ENCODE data around the gene NUCKS1. TPM values are rescaled to one million over a fixed set of nuclear protein-coding genes. Genes with fewer than 3 reads are reported as not detected.

The NUCKS1 gene
- total and polyA plus RNA-seq, 2 of the 8 experiments (the other 6 are each of a cell fraction or from before 2014, with no cell fraction given): 126 to 461 TPM

DNA sequence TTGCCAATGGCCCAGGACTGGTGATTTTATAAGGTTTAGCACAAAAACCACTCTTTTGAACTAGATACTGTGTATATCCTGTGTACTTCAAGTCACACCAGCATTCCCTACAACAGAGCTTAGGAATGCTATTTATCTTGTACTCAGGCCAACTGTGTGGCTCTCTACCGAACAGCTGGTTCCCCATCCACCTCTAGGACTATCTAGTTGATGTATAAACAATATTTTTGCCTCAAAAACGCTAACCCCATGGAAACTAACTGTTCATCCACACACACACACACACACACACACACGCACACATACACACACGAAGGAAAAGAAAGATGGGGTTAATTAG, 41.0 kb downstream of the NUCKS1 start:
- Histone ChIP-seq H3K18ac (ENCODE audit: extremely low read depth, low read length) (no peak overlapping the region), H3K23me2 (ENCODE audit: low read depth, low read length) (peaks cover 2% of the 10 kb centered on the region; the same call in 1 of the 2 replicates), H2BK12ac (ENCODE audit: low read depth, low read length) (no peak overlapping the region), H3K9ac (replicated peaks in 1 of 4; ENCODE audit: extremely low read depth in 1 of 4, low read depth in 3 of 4, low read length in 3 of 4) (no peak overlapping the region), H2BK5ac (ENCODE audit: low read depth, low read length) (no peak overlapping the region), H3K27me3 (replicated peaks in 1 of 4; ENCODE audit: control insufficient read depth in 3 of 4, extremely low read depth in 1 of 4, insufficient read depth in 3 of 4, low read length in 3 of 4) (no peaks in the 10 kb centered on the region), H3K9me3 (ENCODE audit: insufficient read depth in 2 of 2, low read depth in 1 of 2, low read length in 1 of 2) (no peaks in the 10 kb centered on the region), H2BK15ac (ENCODE audit: low read length) (no peak overlapping the region), H3K79me2 (ENCODE audit: control insufficient read depth in 1 of 2, insufficient read depth in 2 of 2, low read length in 2 of 2) (no peaks in the 10 kb centered on the region), H3K4me1 (replicated peaks in 1 of 4; ENCODE audit: control insufficient read depth in 3 of 4, insufficient read depth in 4 of 4, low read length in 3 of 4) (peaks cover 0 to 3% (median 0%) of the 10 kb centered on the region in 4 experiments; a peak in 1 of 7 replicates), H3K4me3 (ENCODE audit: extremely low read depth in 1 of 4, insufficient read depth in 2 of 4, low read depth in 3 of 4, low read length in 4 of 4) (no peak overlapping the region), H2BK20ac (ENCODE audit: low read length) (no peak overlapping the region), H3K23ac (ENCODE audit: insufficient read length) (no peak overlapping the region), H3K36me3 (ENCODE audit: control insufficient read depth in 2 of 4, insufficient read depth in 4 of 4, low read length in 3 of 4) (peaks cover 0 to 6% (median 1%) of the 10 kb centered on the region in 4 experiments; a peak in 3 of 8 replicates), H3K14ac (ENCODE audit: insufficient read length) (no peak overlapping the region), H3K4ac (replicated peaks; ENCODE audit: insufficient read length, low read depth, low read length) (no peak overlapping the region), H2BK120ac (replicated peaks; ENCODE audit: low read depth, low read length) (no peak overlapping the region), H4K20me1 (replicated peaks in 1 of 2; ENCODE audit: control insufficient read depth in 1 of 2, insufficient read depth in 2 of 2, low read length in 2 of 2) (peaks cover 0 to 4% of the 10 kb centered on the region in 2 experiments), H4K91ac (replicated peaks; ENCODE audit: insufficient read length, low read length) (no peak overlapping the region), H2AFZ (ENCODE audit: low read length) (no peak overlapping the region), H4K8ac (ENCODE audit: extremely low read depth, insufficient read depth, low read length) (no peak overlapping the region), H2AK5ac (ENCODE audit: low read depth, low read length) (no peak overlapping the region), H4K5ac (ENCODE audit: insufficient read length, low read depth, low read length) (no peak overlapping the region), H3K56ac (replicated peaks; ENCODE audit: insufficient read length, low read depth, low read length) (no peak overlapping the region), H3K4me2 (ENCODE audit: insufficient read depth in 1 of 2, low read depth in 2 of 2, low read length in 2 of 2) (no peak overlapping the region), H3K27ac (ENCODE audit: low read depth, low read length) (no peak overlapping the region), H3K79me1 (ENCODE audit: low read depth, low read length) (no peaks in the 10 kb centered on the region)
- WGBS, 2 experiments (ENCODE audit: extremely low coverage in 1 of 2, insufficient coverage in 1 of 2, insufficient read length in 1 of 2, insufficient replicate concordance in 2 of 2, low coverage in 1 of 2, low lambda C conversion rate in 2 of 2, missing lambda C conversion rate in 1 of 2): 78% methylated on average over 4 of the region's 4 CpGs; no CpG with 5 or more reads in 1 of the 2 experiments
- FAIRE-seq (no peak), DNase-seq (ENCODE audit: low read depth in 1 of 2, low spot score in 2 of 2) (no peak)
- CTCF ChIA-PET (ENCODE audit: partially characterized antibody): interaction anchor here (0.8 to 16.4 kb wide), 15 partner anchors 7 to 276 kb away, joined by 3 to 856 read pairs (median 8); partner anchors contain the start of genes ELK4 and SLC45A3
- POLR2A ChIA-PET (ENCODE audit: partially characterized antibody): interaction anchor here (0.6 to 17.3 kb wide), 12 partner anchors 8 to 961 kb away, joined by 3 to 241 read pairs (median 4); partner anchors contain the start of gene SLC45A3
- TF ChIP-seq ASH2L (IDR thresholded peaks at IDR 0.05; ENCODE audit: low read length) (no peak), CHD2 (IDR thresholded peaks at IDR 0.05; ENCODE audit: low read length) (no peak), CBX5 (IDR thresholded peaks at IDR 0.05; ENCODE audit: low read depth, low read length) (no peak), GTF2F1 (IDR thresholded peaks at IDR 0.05; ENCODE audit: borderline replicate concordance, low read depth, low read length) (no peak), SRF (IDR thresholded peaks at IDR 0.05; ENCODE audit: low read depth, low read length) (no peak), TAF1 (IDR thresholded peaks at IDR 0.05; ENCODE audit: low read depth, low read length) (no peak), SP4 (IDR thresholded peaks at IDR 0.05; ENCODE audit: low read length) (no peak), SAP30 (IDR thresholded peaks at IDR 0.05; ENCODE audit: insufficient read depth, insufficient replicate concordance, low read length) (no peak), RAD21 (IDR thresholded peaks at IDR 0.05 in 1 of 2, conservative IDR thresholded peaks at IDR 0.05 in 1 of 2; ENCODE audit: low read depth in 2 of 2, low read length in 2 of 2) (no peak), KDM5A (IDR thresholded peaks at IDR 0.05; ENCODE audit: low read length) (no peak), CHD1 (IDR thresholded peaks at IDR 0.05; ENCODE audit: low read depth, low read length) (no peak), RNF2 (IDR thresholded peaks at IDR 0.05; ENCODE audit: borderline replicate concordance, low read depth, low read length, missing control alignments, poor library complexity, severe bottlenecking) (no peak)

Data from H1 (cell line).